HepG2 (cell line): ENCODE data around the gene MUTYH. TPM values are rescaled to one million over a fixed set of nuclear protein-coding genes. Genes with fewer than 3 reads are reported as not detected.
A peak's percentile ranks its signal among the peaks of the same experiment; 100 is the strongest.

Experiments used
- ATAC-seq: fragments of 200-7000 bp; cut with Tn5 transposase; 3 replicates; pipeline ENCODE4 v1.9.1; 2020; ENCODE audit warnings: mild to moderate bottlenecking, moderate library complexity
- BruUV-seq: library from RNA; stranded (reverse); fragments of 400-500 nt; replicated peaks from 2 replicates; lab custom pipeline; 2021; lab: Mats Ljungman, UMichigan
- CTCF ChIA-PET: fragments of 300-600 bp; formaldehyde crosslinking; extraction: SDS; loops from one replicate; lab custom pipeline; 2021; ENCODE audit warnings: low total read pairs, inconsistent platforms, low intra/inter-chr PET ratio; lab: Yijun Ruan, JAX
- POLR2A ChIA-PET: fragments of 350-600 bp; sonication (Branson Sonifier 250); formaldehyde crosslinking; loops from one replicate; lab custom pipeline; 2020; ENCODE audit warnings: antibody characterized with exemption, inconsistent platforms; lab: Yijun Ruan, JAX
- DNase-seq: peaks from one replicate; pipeline ENCODE4 v3.0.0-alpha.2; 2015; ENCODE audit warnings: low spot score
- FAIRE-seq: peaks from 3 replicates; lab custom pipeline; 2011; peaks lifted over from hg19 to GRCh38; lab: Jason Lieb, UNC
- H2AFZ ChIP-seq: one replicate; pipeline ENCODE4 v1.6.1; 2011; ENCODE audit warnings: low read length, inconsistent platforms
- H3K27ac ChIP-seq: fragments of 300-600 bp; 3 replicates; pipeline ENCODE4 v1.8.0; 2011; ENCODE audit warnings: mixed run types, mild to moderate bottlenecking, mixed read lengths, low read length, inconsistent platforms; ENCODE audit not compliant: insufficient read depth; ENCODE audit errors: extremely low read length
- H3K27me3 ChIP-seq, 2 experiments: fragments of 200-600 bp in 1 of 2; 2 replicates in 1 of 2; 3 replicates in 1 of 2; pipeline versions ENCODE4 v1.6.0 to v1.8.0; 2011; ENCODE audit warnings: low read length in 2 of 2, mild to moderate bottlenecking in 2 of 2, moderate library complexity in 2 of 2, inconsistent platforms in 1 of 2; ENCODE audit not compliant: insufficient read depth in 2 of 2, control insufficient read depth in 1 of 2
- H3K36me3 ChIP-seq, 2 experiments: fragments of 200-600 bp in 1 of 2; replicated peaks in 1 of 2; 2 replicates in 1 of 2; 3 replicates in 1 of 2; pipeline versions ENCODE4 v1.5.1 to v1.8.0; 2011; ENCODE audit warnings: low read length in 2 of 2, inconsistent platforms in 1 of 2; ENCODE audit not compliant: insufficient read depth in 2 of 2, control insufficient read depth in 1 of 2
- H3K4me1 ChIP-seq: 2 replicates; pipeline ENCODE4 v1.5.1; 2012; ENCODE audit warnings: low read length, inconsistent platforms; ENCODE audit not compliant: insufficient read depth
- H3K4me2 ChIP-seq: 2 replicates; pipeline ENCODE4 v1.6.0; 2011; ENCODE audit warnings: low read depth, low read length, inconsistent platforms
- H3K4me3 ChIP-seq, 3 experiments: fragments of 200-600 bp in 1 of 3; sonication (generic), shearing (Covaris generic) in 1 of 3; replicated peaks in 1 of 3; 2 replicates each; pipeline ENCODE4 v1.5.1; 2011 to 2016; ENCODE audit warnings: low read length in 3 of 3, inconsistent platforms in 2 of 3, low read depth in 2 of 3, mild to moderate bottlenecking in 2 of 3, control low read depth in 1 of 3, mixed read lengths in 1 of 3; ENCODE audit not compliant: insufficient read depth in 1 of 3
- H3K79me2 ChIP-seq: one replicate; pipeline ENCODE4 v1.6.1; 2011; ENCODE audit warnings: low read length, inconsistent platforms; ENCODE audit not compliant: insufficient read depth
- H3K9ac ChIP-seq: 2 replicates; pipeline ENCODE4 v1.6.0; 2011; ENCODE audit warnings: mild to moderate bottlenecking, low read depth, low read length, inconsistent platforms; ENCODE audit not compliant: insufficient read depth
- H3K9me3 ChIP-seq: 2 replicates; pipeline ENCODE4 v1.5.1; 2012; ENCODE audit warnings: mild to moderate bottlenecking, low read length
- H4K20me1 ChIP-seq: 2 replicates; pipeline ENCODE4 v1.6.0; 2011; ENCODE audit warnings: inconsistent platforms, mild to moderate bottlenecking, low read length, moderate library complexity; ENCODE audit not compliant: insufficient read depth
- CHD4 ChIP-seq: fragments of 200-600 bp; sonication (generic); IDR thresholded peaks from 2 replicates; pipeline ENCODE4 v1.7.0; 2017; ENCODE audit warnings: mild to moderate bottlenecking, low read length, borderline replicate concordance
- CREM ChIP-seq, 2 experiments: sonication (generic) in 1 of 2; formaldehyde crosslinking in 1 of 2; IDR thresholded peaks; 2 replicates each; pipeline versions ENCODE4 v1.4.0 to v1.6.1; 2016 to 2020; ENCODE audit warnings: antibody characterized with exemption in 1 of 2, mild to moderate bottlenecking in 1 of 2, missing genetic modification reagents in 1 of 2
- EP300 ChIP-seq, 3 experiments: sonication (generic) in 1 of 3; formaldehyde crosslinking in 1 of 3; IDR thresholded peaks; 2 replicates each; pipeline versions ENCODE4 v1.5.1 to v1.6.1; 2011 to 2020; ENCODE audit warnings: low read depth in 2 of 3, low read length in 2 of 3, borderline replicate concordance in 1 of 3, improper control_type of control experiment in 1 of 3, mild to moderate bottlenecking in 1 of 3, missing genetic modification reagents in 1 of 3, moderate library complexity in 1 of 3
- KLF16 ChIP-seq, 2 experiments: sonication (generic) in 1 of 2; formaldehyde crosslinking in 1 of 2; IDR thresholded peaks; 2 replicates each; pipeline versions ENCODE4 v1.6.1 to v1.8.0; 2016 to 2023; ENCODE audit warnings: missing genetic modification reagents in 2 of 2, missing compliant biosample characterization in 1 of 2
- MXD4 ChIP-seq: IDR thresholded peaks from 2 replicates; pipeline ENCODE4 v1.6.1; 2016; ENCODE audit warnings: mild to moderate bottlenecking, missing biosample characterization, missing genetic modification reagents
- TP53 ChIP-seq: sonication (generic); formaldehyde crosslinking; conservative IDR thresholded peaks from 2 replicates; pipeline ENCODE4 v1.4.0; 2020; ENCODE audit warnings: missing genetic modification reagents
- YY1 ChIP-seq: IDR thresholded peaks from 2 replicates; pipeline ENCODE4 v1.6.1; 2011; ENCODE audit warnings: low read length, low read depth, moderate library complexity, mild to moderate bottlenecking; ENCODE audit not compliant: insufficient read depth, insufficient replicate concordance
- ZC3H4 ChIP-seq: sonication (generic); formaldehyde crosslinking; IDR thresholded peaks from 2 replicates; pipeline ENCODE4 v1.4.0; 2020; ENCODE audit warnings: missing genetic modification reagents, borderline replicate concordance
- ZNF138 ChIP-seq: sonication (generic); formaldehyde crosslinking; IDR thresholded peaks from 2 replicates; pipeline ENCODE4 v1.5.0; 2020; ENCODE audit warnings: mild to moderate bottlenecking, low read depth, missing genetic modification reagents
- ZNF230 ChIP-seq: sonication (generic); formaldehyde crosslinking; IDR thresholded peaks from 2 replicates; pipeline ENCODE4 v1.4.0; 2020; ENCODE audit warnings: mild to moderate bottlenecking, missing genetic modification reagents
- ZNF605 ChIP-seq: sonication (generic); formaldehyde crosslinking; IDR thresholded peaks from 2 replicates; pipeline ENCODE4 v1.8.0; 2022; ENCODE audit warnings: mild to moderate bottlenecking, missing genetic modification reagents
- ZSCAN22 ChIP-seq: sonication (generic); formaldehyde crosslinking; IDR thresholded peaks from 2 replicates; pipeline ENCODE4 v1.4.0; 2020; ENCODE audit warnings: mild to moderate bottlenecking, missing genetic modification reagents
- WGBS: methylation state at CpG from one replicate; pipeline ENCODE4 v1.1.6; 2017; ENCODE audit warnings: low lambda C conversion rate; 5-methylcytosine and 5-hydroxymethylcytosine counted together
- in situ Hi-C: cut with HindIII; loops from 2 replicates; pipeline ENCODE4 v1.10.0; 2017; ENCODE audit warnings: low pct_unique_long_range_greater_than_20kb; ENCODE audit not compliant: extremely low pct_ligation_motif_present
- intact Hi-C: fragments of 100-400 bp; cut with micrococcal nuclease; formaldehyde crosslinking; loops from one replicate; pipeline ENCODE4 v1.10.0; 2022; ENCODE audit not compliant: unreplicated experiment
- polyA plus RNA-seq, 8 experiments: library from polyadenylated mRNA; depleted of rRNA in 3 of 8; stranded (reverse) in 7 of 8; unstranded in 1 of 8; fragments of >200 nt; fragmentation: Illumina TruSeq in 4 of 8; extraction: Trizol in 4 of 8; gene quantifications; 2 replicates each; pipeline versions ENCODE4 v1.2.1 to v1.2.3, GENCODE V29; 2011 to 2016; ENCODE audit warnings: low read depth in 4 of 8, missing spikeins in 1 of 8, mixed read lengths in 1 of 8; ENCODE audit not compliant: insufficient read depth in 1 of 8
- total RNA-seq, 5 experiments: library from RNA; depleted of rRNA; stranded (reverse); fragments of >200 nt; fragmentation: Illumina TruSeq; extraction: Trizol; gene quantifications; 2 replicates each; pipeline ENCODE4 v1.2.3, GENCODE V29; 2016; ENCODE audit warnings: low read depth in 1 of 5
- TF ChIP-seq, protein P1 (sequence below): conservative IDR thresholded peaks from 2 replicates; pipeline ENCODE4 v1.6.1; 2018; ENCODE audit warnings: missing genetic modification reagents

Gene MUTYH
- total and polyA plus RNA-seq, 2 of the 13 experiments (the other 11 are each of a cell fraction or from before 2014, with no cell fraction given), result 16.3 to 17.1 TPM

DNA sequence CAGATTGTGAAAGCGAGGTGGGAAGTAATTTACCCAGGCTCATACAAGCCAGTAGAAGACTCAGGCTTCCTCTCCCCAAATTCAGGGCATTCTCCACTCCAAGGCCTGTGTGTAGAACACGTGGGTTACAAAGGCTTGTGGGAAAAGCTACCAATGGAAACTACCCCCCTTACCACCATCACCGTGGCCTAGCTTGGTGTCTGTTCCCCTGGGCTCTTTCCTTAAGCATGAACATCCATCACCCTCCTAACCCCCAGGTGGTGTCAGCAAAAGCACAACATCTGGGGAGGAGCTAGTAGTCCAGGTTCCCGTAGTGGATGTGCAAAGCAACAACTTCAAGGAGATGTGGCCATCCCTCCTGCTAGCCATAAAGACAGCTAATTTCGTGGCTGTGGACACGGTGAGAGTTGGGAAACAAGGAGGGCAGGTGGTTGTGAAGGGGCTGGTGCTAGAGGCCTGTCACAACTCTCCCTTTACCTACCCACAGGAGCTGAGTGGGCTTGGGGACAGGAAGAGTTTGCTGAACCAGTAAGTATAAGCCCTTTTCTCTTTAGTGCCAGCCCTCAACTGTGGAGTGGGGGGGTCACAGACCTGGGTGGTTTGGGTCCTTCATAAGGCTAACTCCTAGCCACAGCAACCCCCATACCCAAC is 701 bp upstream of the MUTYH start (continued):
- TF ChIP-seq CREM (IDR thresholded peaks at IDR 0.05), result no peak
- TF ChIP-seq CREM (CRISPR knock-in tag; IDR thresholded peaks at IDR 0.05), result no peak
- no peak for TF ChIP-seq ZSCAN22 (CRISPR knock-in tag)
- no peak for TF ChIP-seq ZNF138 (CRISPR knock-in tag)
- TF ChIP-seq ZNF605 (CRISPR knock-in tag), result no peak
- peak; percentile 11; the same call in 1 of the 2 replicates for TF ChIP-seq MXD4 (CRISPR knock-in tag)
- TF ChIP-seq ZC3H4 (CRISPR knock-in tag), result no peak
- TF ChIP-seq, protein P1, sequence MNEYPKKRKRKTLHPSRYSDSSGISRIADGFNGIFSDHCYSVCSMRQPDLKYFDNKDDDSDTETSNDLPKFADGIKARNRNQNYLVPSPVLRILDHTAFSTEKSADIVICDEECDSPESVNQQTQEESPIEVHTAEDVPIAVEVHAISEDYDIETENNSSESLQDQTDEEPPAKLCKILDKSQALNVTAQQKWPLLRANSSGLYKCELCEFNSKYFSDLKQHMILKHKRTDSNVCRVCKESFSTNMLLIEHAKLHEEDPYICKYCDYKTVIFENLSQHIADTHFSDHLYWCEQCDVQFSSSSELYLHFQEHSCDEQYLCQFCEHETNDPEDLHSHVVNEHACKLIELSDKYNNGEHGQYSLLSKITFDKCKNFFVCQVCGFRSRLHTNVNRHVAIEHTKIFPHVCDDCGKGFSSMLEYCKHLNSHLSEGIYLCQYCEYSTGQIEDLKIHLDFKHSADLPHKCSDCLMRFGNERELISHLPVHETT (CRISPR knock-in tag), result no peak
- TF ChIP-seq ZNF230 (CRISPR knock-in tag), result no peak
- no peak for TF ChIP-seq YY1
- TF ChIP-seq TP53 (CRISPR knock-in tag), result no peak

DNA sequence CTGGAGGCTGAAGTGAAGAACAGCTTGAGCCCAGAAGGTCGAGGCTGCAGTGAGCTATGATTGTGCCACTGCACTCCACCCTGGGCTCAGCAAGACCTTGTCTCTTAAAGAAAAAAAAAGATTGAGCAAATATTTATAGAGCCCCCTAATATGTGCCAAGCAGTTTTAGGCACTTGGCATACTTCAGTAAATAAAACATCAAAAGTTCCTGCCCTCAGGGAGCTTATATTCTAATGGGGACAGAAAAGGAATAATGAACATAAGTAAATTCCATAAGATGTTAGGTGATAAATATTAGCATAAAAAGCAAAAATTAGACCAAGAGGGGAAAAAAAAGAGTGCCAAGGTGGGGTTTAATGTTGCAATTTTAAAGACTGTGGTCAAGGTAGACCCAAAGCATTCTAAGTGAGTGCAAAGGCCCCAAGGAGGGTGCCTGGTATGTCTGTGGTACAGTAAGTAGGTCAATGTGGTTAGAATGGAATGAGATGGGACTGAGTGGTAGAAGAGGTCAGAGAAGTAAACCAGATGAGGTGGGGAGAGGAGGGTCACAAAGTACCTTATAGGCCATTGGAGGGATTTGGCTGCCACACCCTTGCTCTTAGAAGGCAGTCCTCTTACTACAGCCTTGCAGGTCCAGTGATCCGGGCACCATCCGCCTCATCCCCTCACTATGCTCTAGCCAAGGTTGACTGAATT is 2.5 kb downstream of the MUTYH start:
- Histone ChIP-seq H3K9ac (no peak overlapping the region), H2AFZ (no peak overlapping the region), H3K4me3 (no peak overlapping the region), H3K27me3 (no peaks in the 10 kb centered on the region; a peak in 1 of 5 replicates), H3K9me3 (no peaks in the 10 kb centered on the region), H4K20me1 (no peaks in the 10 kb centered on the region), H3K36me3 (peaks cover 6 to 14% of the 10 kb centered on the region in 2 experiments), H3K27ac (peak overlapping the region; percentile 91), H3K4me2 (peak overlapping the region; percentile 10; the same call in 1 of the 2 replicates), H3K4me1 (peaks cover 69% of the 10 kb centered on the region), H3K79me2 (peaks cover 27% of the 10 kb centered on the region)
- TF ChIP-seq KLF16 (CRISPR knock-in tag; IDR thresholded peaks at IDR 0.05) (no peak), CHD4 (peak; percentile 40; the same call in 1 of the 2 replicates), ZC3H4 (CRISPR knock-in tag) (peak; percentile 68; the same call in 1 of the 2 replicates), EP300 (IDR thresholded peaks at IDR 0.05; ENCODE audit: low read depth in 2 of 2, low read length in 2 of 2) (no peak), EP300 (CRISPR knock-in tag; IDR thresholded peaks at IDR 0.05; ENCODE audit: borderline replicate concordance) (no peak)
- intact Hi-C loops, result no loop called here
- in situ Hi-C loops, result no loop called here
- no peak for ATAC-seq
- ChIA-PET CTCF (no interaction called here), POLR2A (interaction anchor here (1.0 to 8.4 kb wide), 4 partner anchors 12 to 518 kb away, joined by 3 to 159 read pairs (median 50); partner anchors contain the start of genes HECTD3 and UROD)
- 88% methylated on average over 3 of the region's 3 CpGs for WGBS
- DNase-seq, result no peak
- BruUV-seq, result no TSS peak
- no peak for FAIRE-seq
